Panc1 (cell line): Measurements from ENCODE around the gene LAS1L. TPM values are rescaled to one million over a fixed set of nuclear protein-coding genes. Genes with fewer than 3 reads are reported as not detected.

Experiments used
- ATAC-seq: fragments of 200-7000 bp; cut with Tn5 transposase; 2 replicates; pipeline ENCODE4 v1.9.1; 2020; ENCODE audit warnings: mild to moderate bottlenecking, moderate library complexity
- BruUV-seq: library from RNA; stranded (reverse); fragments of 400-500 nt; replicated peaks from 2 replicates; lab custom pipeline; 2021; lab: Mats Ljungman, UMichigan
- CTCF ChIA-PET: fragments of 300-600 bp; sonication (Branson Sonifier 250); formaldehyde crosslinking; loops from one replicate; lab custom pipeline; 2022; ENCODE audit warnings: antibody characterized with exemption; lab: Charles Lee
- POLR2A ChIA-PET: fragments of 300-600 bp; sonication (Branson Sonifier 250); formaldehyde crosslinking; loops from one replicate; lab custom pipeline; 2022; ENCODE audit warnings: antibody characterized with exemption; lab: Charles Lee
- DNase-seq: peaks from one replicate; pipeline ENCODE4 v3.0.0-alpha.2; 2010; ENCODE audit warnings: low read depth, low spot score
- H3K27ac ChIP-seq: 2 replicates; pipeline ENCODE4 v1.5.1; 2011; ENCODE audit warnings: mild to moderate bottlenecking, low read length, inconsistent platforms
- H3K27me3 ChIP-seq: fragments of 200-500 bp; sonication (Bioruptor generic); 2 replicates; pipeline ENCODE4 v1.6.0; 2014; ENCODE audit warnings: low read length, inconsistent platforms; ENCODE audit not compliant: control insufficient read depth, insufficient read depth
- H3K36me3 ChIP-seq: fragments of 200-500 bp; sonication (Bioruptor generic); 2 replicates; pipeline ENCODE4 v1.5.1; 2014; ENCODE audit warnings: inconsistent platforms, mild to moderate bottlenecking, low read length, moderate library complexity; ENCODE audit not compliant: control insufficient read depth, insufficient read depth
- H3K4me1 ChIP-seq: 2 replicates; pipeline ENCODE4 v1.5.1; 2011; ENCODE audit warnings: inconsistent platforms, mild to moderate bottlenecking, low read length, moderate library complexity; ENCODE audit not compliant: control insufficient read depth, insufficient read depth
- H3K4me3 ChIP-seq, 2 experiments: 2 replicates each; pipeline ENCODE4 v1.5.1; 2011 to 2012; ENCODE audit warnings: low read depth in 2 of 2, low read length in 2 of 2, mild to moderate bottlenecking in 2 of 2, inconsistent platforms in 1 of 2, moderate library complexity in 1 of 2
- H3K9me3 ChIP-seq: fragments of 200-500 bp; sonication (Bioruptor generic); 2 replicates; pipeline ENCODE4 v1.5.1; 2014; ENCODE audit warnings: low read depth, mild to moderate bottlenecking, inconsistent platforms, low read length, moderate library complexity; ENCODE audit not compliant: control insufficient read depth, insufficient read depth
- CTCF ChIP-seq: fragments of 450-650 bp; IDR thresholded peaks from 2 replicates; pipeline ENCODE4 v1.5.1; 2017; ENCODE audit warnings: mild to moderate bottlenecking
- POLR2AphosphoS5 ChIP-seq: IDR thresholded peaks from 2 replicates; pipeline ENCODE4 v1.6.1; 2012; ENCODE audit warnings: mild to moderate bottlenecking, low read depth, low read length, moderate library complexity
- REST ChIP-seq, 2 experiments: IDR thresholded peaks; 2 replicates each; pipeline ENCODE4 v1.6.1; 2011 to 2012; ENCODE audit warnings: low read depth in 2 of 2, control low read depth in 1 of 2, low read length in 1 of 2, mild to moderate bottlenecking in 1 of 2, moderate library complexity in 1 of 2; ENCODE audit not compliant: insufficient read depth in 1 of 2
- SIN3A ChIP-seq: IDR thresholded peaks from 2 replicates; pipeline ENCODE4 v1.6.1; 2012; ENCODE audit warnings: low read depth, mild to moderate bottlenecking, low read length, moderate library complexity, borderline replicate concordance; ENCODE audit not compliant: insufficient read depth
- TCF7L2 ChIP-seq: IDR thresholded peaks from 2 replicates; pipeline ENCODE4 v1.6.1; 2011; ENCODE audit warnings: mild to moderate bottlenecking, low read depth, low read length, inconsistent platforms
- in situ Hi-C: cut with HindIII; loops from 2 replicates; pipeline ENCODE4 v1.10.0; 2016; ENCODE audit warnings: low sequenced_read_pairs, low pct_unique_long_range_greater_than_20kb
- intact Hi-C: fragments of 100-400 bp; cut with micrococcal nuclease; formaldehyde crosslinking; loops from one replicate; pipeline ENCODE4 v1.10.0; 2022; ENCODE audit not compliant: unreplicated experiment
- total RNA-seq: library from RNA; stranded (reverse); gene quantifications from one replicate; pipeline ENCODE4 v1.2.1, GENCODE V29; 2021; ENCODE audit not compliant: unreplicated experiment

LAS1L gene
- total RNA-seq, 1 experiment from 2014 or later: 56.4 TPM

- H3K4me3 ChIP-seq: no peak overlapping the region
- no peak for ATAC-seq
- CTCF ChIA-PET: no interaction called here
- no peaks in the 10 kb centered on the region for H3K9me3 ChIP-seq
- H3K27ac ChIP-seq: no peak overlapping the region
- TF ChIP-seq CTCF (no peak), TCF7L2 (no peak), SIN3A (no peak), POLR2AphosphoS5 (no peak), REST (IDR thresholded peaks at IDR 0.05; ENCODE audit: insufficient read depth in 1 of 2, low read depth in 2 of 2, low read length in 1 of 2) (no peak)
- H3K36me3 ChIP-seq: peaks cover 8% of the 10 kb centered on the region; the same call in 1 of the 2 replicates
- no peaks in the 10 kb centered on the region for H3K4me1 ChIP-seq
- DNase-seq: no peak
- BruUV-seq: no TSS peak
- no peaks in the 10 kb centered on the region for H3K27me3 ChIP-seq
- POLR2A ChIA-PET: no interaction called here
- intact Hi-C loops (no loop called here), in situ Hi-C loops (no loop called here)
Observed at GRCh38 chrX:65509400-65509799, 25.2 kb downstream of the LAS1L start.

- Histone ChIP-seq H3K4me1 (no peaks in the 10 kb centered on the region), H3K27ac (no peak overlapping the region), H3K9me3 (no peaks in the 10 kb centered on the region), H3K4me3 (no peak overlapping the region), H3K27me3 (no peaks in the 10 kb centered on the region), H3K36me3 (peaks cover 8% of the 10 kb centered on the region; the same call in 1 of the 2 replicates)
- BruUV-seq: no TSS peak
- no peak for DNase-seq
- ChIA-PET POLR2A (no interaction called here), CTCF (no interaction called here)
- intact Hi-C loops: no loop called here
- no peak for ATAC-seq
- in situ Hi-C loops: no loop called here
- TF ChIP-seq SIN3A (no peak), TCF7L2 (no peak), CTCF (no peak), POLR2AphosphoS5 (no peak), REST (IDR thresholded peaks at IDR 0.05; ENCODE audit: insufficient read depth in 1 of 2, low read depth in 2 of 2, low read length in 1 of 2) (no peak)
Observed at GRCh38 chrX:65508851-65509250, 25.7 kb downstream of the LAS1L start.
